Left hindlimb (tissue), 1 donor: ENCODE results near the gene GNLY.
"Not testable (repeated sequence)": the region's sequence is repeated elsewhere in the genome, so short reads cannot be mapped to it uniquely, and the experiment has no call there.

Experiments
- DNase-seq: peaks from one replicate; pipeline ENCODE4 v3.0.0-alpha.2; 2018

GNLY gene

GRCh38 chr2:85694052-85695025 is at the start of gene GNLY:
TSS of gene GNLY (plus strand) at chr2:85694358. CDS start at chr2:85694419, 61 bp downstream.
- no peak for DNase-seq

GRCh38 chr2:85644909-85645308 is 49.2 kb upstream of the GNLY start:
- DNase-seq, result no peak

- no peak for DNase-seq
Measured at GRCh38 chr2:85646166-85646565, 48.0 kb upstream of the GNLY start.

- DNase-seq, result no peak
Measured at GRCh38 chr2:85647823-85648526, 46.2 kb upstream of the GNLY start.

DNA sequence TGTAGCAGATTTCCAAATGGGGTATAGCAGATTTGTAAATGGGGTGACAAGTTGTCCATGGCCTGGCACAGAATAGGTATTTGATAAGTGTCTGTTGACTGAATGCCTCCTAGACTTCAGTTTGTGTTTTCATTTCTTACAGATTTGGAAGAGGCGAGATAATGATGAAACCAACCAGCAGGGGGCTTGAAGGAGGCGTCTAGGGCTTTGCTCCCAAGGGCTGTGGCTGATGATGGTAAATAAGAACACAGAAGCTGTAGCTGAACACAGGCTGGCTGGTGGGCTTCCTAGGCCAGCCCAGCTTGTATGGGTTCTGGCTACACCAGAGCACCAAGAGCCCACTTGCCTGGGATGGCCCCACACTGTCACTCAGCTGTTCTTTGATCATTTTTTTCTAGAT is 45.5 kb upstream of the GNLY start:
- DNase-seq, result no peak

DNA sequence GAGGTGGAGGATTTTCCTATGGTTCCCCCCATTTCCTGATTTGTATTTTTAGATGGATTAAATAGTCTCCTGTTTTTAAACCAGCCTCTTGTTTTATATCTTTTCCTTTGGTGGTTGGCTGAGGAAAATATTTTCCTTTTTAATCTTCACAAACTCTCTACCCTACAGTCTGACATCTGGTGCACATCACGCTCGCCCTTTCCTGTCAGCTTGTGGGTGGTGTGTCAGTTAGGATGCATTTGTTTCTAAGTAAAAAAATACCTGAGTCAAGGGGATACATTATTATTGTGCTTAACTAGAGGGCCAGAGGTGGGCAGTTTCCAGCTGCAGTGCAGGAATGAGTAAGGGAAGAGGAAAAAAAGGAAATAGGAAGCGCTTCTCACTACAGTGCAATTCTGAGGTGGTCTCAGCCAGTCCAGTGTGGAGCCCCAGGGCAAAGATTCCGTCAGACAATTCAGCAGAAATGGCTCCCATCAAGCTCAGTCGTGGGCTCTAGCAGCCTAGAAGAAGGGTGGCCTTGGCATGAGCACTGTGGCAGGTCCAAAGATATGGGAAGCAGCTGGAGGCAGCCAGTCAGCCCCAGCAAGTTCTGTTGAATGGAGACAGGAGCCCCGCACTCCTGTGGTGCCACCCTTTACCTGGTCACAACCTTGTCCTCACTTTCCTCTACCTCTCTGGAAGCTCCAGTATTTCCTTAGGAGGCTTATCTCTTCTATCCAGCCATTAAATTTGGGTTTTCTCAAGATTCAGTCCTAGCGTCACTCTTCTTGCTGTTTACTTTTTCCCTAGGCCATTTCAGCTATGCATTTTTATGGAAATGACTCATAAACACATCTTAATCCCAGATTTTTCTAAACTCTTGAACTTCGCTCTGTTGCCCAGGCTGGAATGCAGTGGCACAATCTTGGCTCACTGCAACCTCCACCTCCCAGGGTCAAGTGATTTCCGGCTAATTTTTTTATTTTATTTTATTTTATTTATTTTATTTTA is 44.7 kb upstream of the GNLY start:
- no peak for DNase-seq

DNA sequence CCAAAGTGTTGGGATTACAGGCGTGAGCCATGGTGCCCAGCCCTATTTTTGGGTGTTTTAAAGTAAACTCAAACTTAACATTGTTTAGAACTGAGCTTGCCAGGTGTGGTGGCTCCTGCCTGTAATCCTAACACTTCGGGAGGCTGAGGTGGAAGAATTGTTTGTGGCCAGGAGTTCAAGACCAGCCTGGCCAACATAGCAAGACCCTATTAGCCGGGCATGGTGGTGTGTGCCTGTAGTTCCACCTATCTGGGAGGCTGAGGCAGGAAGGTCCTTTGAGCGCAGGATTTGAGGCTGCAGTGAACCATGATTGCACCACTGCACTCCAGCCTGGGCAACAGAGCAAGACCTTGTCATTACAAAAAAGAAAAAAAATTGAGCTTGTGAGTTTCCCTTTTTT is 43.7 kb upstream of the GNLY start:
- DNase-seq, result no peak

- DNase-seq, result no peak
Measured at GRCh38 chr2:85651097-85651496, 43.1 kb upstream of the GNLY start.

- no peak for DNase-seq
Measured at GRCh38 chr2:85652056-85652455, 42.1 kb upstream of the GNLY start.

DNA sequence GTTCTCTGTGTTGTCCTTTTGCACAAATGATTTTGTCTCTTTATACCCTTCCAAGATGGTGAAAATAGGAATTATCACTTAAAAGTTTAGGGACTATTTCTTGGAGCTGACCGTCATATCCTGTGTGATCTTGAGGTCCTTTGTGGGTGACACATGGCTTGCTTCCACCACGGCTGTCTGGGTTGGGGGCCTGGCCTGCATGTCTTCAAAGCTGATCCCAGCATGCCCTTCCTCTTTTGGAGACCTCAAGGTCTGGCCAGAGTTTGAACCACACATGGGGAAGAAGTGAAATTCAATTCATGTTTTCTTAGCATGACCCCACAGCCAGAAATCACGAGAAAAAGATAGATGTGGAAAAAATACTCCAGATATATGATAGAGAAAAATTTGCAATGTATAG is 40.2 kb upstream of the GNLY start:
- no peak for DNase-seq

- no peak for DNase-seq
Measured at GRCh38 chr2:85655961-85656417, 38.2 kb upstream of the GNLY start.

DNA sequence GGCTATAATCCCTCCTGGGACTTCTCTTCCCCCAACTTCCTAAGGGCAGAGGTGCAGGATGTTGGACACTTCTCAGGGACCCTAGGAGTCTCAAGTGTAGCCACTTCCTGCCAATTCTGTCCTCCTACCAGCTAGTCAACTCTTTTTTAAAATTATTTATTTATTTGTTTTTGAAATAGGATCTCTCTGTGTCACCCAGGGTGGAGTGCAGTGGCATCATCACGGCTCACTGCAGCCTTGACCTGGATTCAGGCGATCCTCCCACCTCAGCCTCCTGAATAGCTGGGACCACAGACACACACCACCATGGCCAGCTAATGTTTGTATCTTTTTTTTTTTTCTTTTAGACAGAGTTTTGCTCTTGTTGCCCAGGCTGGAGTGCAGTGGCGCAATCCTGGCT is 37.7 kb upstream of the GNLY start:
- DNase-seq, result no peak

- DNase-seq, result not testable (repeated sequence)
Measured at GRCh38 chr2:85657399-85657798, 36.8 kb upstream of the GNLY start.

- no peak for DNase-seq
Measured at GRCh38 chr2:85659324-85659981, 34.7 kb upstream of the GNLY start.

DNA sequence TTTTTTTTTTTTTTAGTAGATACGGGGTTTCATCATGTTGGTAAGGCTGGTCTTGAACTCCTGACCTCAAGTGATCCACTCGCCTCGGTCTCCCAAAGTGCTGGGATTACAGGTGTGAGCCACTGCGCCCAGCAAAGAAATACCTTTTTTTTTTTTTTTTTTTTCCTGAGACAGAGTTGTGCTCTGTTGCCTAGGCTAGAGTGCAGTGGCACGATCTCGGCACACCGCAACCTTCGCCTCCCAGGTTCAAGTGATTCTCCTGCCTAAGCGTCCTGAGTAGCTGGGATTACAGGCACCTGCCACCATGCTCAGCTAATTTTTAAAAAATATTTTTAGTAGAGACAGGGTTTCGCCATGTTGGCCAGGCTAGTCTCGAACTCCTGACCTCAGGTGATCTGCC is 33.9 kb upstream of the GNLY start:
- not testable (repeated sequence) for DNase-seq

DNA sequence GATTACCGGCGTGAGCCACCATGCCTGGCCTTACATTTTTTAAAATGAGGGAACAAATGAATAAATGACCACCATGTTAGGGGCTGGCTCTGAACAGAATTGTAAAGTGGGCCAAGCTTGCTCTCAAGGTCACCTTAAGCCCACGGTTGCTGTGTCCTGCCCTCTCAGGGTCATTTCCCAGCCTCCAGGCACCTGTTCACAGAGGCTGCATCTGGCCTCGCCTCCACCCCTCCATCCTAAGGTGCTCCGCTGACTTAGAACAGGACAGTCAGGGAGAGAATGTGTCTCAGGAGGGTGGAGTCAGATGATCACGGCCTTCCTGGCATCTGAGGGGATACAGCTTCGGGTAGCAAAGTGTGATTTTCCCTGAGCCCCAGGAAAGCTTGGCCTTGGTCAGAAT is 33.4 kb upstream of the GNLY start:
- no peak for DNase-seq

DNA sequence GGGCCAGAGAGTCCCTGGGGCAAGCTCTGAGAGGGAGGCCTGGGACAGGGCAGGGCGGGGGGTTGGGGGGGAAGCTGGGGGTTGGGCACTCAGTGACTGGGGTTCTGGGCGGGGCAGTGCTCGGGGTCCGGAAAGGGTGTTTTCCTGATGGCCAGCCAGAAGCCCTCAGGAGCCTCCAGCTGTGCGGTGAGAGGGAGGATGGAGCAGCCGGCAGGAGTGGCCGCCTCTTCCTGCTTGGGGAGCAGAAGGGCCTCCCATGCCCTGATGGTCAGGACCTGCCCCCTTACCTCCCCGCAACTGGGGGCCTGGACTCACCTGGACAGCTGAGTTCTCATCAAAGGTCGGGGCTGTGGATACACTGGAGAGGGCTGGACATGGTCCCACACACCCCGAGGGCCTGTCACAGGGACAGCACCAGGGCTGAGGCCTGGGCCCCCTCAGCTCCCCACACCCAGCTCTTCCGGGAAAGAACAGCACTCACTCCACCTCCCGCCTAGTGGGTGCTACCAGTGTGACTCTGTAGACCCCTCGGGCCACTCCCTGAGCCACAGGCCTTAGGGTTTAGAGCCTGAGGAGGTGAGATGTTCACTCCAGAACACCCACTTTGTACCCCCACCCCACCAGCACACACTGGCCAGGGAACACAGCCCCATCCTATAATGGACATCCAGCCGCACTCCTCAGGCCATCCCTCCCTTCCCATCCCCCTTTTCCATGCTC is 32.9 kb upstream of the GNLY start:
- DNase-seq, result no peak

DNA sequence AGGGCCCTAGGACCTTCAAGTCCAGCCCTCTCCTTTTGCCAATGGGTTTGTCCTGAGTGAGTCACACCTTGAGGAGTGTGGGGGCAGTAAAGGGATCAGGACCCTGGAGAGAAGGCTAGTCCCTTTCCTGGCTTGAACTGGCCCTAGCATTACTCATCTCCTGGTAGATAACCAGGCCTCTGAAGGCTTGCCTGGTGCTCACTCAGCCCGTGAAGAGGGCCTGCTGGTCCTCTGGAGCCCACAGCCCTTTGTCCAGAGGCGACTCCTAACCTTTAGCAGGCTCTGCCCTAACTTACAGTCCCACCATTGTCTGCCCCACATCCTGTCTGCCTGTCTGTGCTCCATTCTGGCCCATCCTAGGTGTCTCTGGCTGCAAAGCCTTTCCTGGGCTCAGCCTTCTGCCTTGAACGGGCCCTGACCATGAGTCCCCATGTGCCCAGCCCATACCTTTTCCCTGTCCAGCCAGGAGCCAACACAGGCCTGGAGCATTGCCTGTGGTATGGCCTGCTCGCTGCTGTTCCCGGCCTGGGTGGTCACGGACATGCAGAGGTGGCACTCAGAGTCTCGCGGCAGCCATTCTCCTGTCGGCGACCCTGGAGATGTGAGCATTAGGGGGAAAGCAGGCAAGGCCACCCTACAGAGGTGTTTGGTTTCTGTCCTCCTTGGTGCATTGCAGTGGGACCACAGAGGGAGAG is 31.1 kb upstream of the GNLY start:
- no peak for DNase-seq

DNA sequence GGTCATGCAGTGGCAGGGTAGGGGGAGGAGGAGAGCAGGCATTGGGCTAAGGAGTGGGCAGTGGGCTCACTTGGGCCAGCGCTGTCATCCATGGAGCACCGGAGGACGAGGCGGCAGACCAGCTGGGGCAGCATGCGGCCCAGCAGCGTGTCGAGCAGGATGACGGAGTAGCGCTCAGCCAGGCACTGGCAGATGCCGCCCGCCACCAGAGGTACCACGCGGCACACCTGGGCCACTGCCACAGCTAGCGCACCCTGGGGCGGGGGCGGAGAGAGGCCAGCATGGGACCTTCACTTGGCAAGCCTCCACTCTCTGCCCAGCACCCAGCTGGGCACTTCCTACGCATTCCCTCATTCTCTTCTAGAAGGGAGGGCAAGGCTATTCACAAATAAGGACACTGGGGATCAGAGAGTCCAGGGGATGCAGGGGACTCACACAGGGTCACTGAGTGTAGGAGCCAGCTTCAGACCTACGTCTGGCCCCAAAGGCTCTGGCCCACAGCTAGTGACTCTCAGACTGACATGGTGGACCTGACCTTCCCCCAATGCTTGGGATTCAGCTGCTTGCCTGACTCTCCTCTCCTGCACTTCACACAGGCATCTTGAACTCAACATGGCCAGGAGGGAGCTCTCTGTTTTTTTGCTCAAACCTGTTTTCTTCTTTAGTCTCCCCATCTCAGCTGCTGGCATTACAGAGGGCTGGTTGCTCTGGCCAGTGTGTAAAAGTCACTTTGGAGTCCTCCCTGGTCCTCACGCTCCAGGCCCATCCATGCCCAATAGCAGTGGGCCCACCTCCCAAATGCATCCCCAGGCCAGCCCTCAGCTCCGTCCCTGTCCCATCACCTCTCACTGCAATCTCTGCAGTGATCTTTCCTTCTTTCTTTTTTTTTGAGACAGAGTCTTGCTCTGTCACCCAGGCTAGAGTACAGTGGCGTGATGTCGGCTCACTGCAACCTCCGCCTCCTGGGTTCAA is 30.3 kb upstream of the GNLY start:
- DNase-seq, result no peak
